AG04450 (cell line): ENCODE measurements around the gene ALPK3. TPM values are rescaled to one million over a fixed set of nuclear protein-coding genes. Genes with fewer than 3 reads are reported as not detected.

Source experiments
- CTCF ChIA-PET: fragments of 300-600, 350-600 bp; formaldehyde crosslinking; extraction: SDS; loops from one replicate; lab custom pipeline; 2022; ENCODE audit warnings: antibody characterized with exemption, inconsistent platforms; lab: Charles Lee
- POLR2A ChIA-PET: fragments of 350-600 bp; formaldehyde crosslinking; extraction: SDS; loops from one replicate; lab custom pipeline; 2021; ENCODE audit warnings: antibody characterized with exemption, inconsistent platforms; lab: Yijun Ruan, JAX
- DNase-seq: peaks from one replicate; pipeline ENCODE4 v3.0.0-alpha.2; 2011; ENCODE audit warnings: low read depth, low spot score
- H3K27ac ChIP-seq: one replicate; pipeline ENCODE4 v1.5.1; 2012; ENCODE audit warnings: low read depth, low read length, control low read depth
- H3K27me3 ChIP-seq: one replicate; pipeline ENCODE4 v1.6.0; 2012; ENCODE audit warnings: low read length; ENCODE audit not compliant: control insufficient read depth, insufficient read depth
- H3K4me3 ChIP-seq: 2 replicates; pipeline ENCODE4 v1.5.1; 2011; ENCODE audit warnings: mild to moderate bottlenecking, low read depth, low read length, control low read depth
- H3K9me3 ChIP-seq: 2 replicates; pipeline ENCODE4 v1.5.1; 2012; ENCODE audit warnings: low read length; ENCODE audit not compliant: control insufficient read depth, insufficient read depth
- CTCF ChIP-seq: IDR thresholded peaks from 2 replicates; pipeline ENCODE4 v1.5.1; 2011; ENCODE audit warnings: low read depth, low read length, control low read depth, inconsistent platforms
- polyA plus RNA-seq: library from polyadenylated mRNA; depleted of rRNA; stranded (reverse); fragments of >200 nt; gene quantifications from 2 replicates; pipeline ENCODE4 v1.2.3, GENCODE V29; 2011

ALPK3 gene
- polyA plus RNA-seq, 1 experiment = 0.04 TPM

- ChIA-PET CTCF (interaction anchor here (2.3 kb wide), 1 partner anchor 10 kb away, joined by 8 read pairs; no protein-coding TSS in a partner anchor), POLR2A (no interaction called here)
- no peak overlapping the region for H3K4me3 ChIP-seq
- TF ChIP-seq CTCF = no peak
- H3K9me3 ChIP-seq = no peaks in the 10 kb centered on the region; the same call in 1 of the 2 replicates
- DNase-seq = no peak
- H3K27ac ChIP-seq = no peak overlapping the region
- H3K27me3 ChIP-seq = peaks cover 28% of the 10 kb centered on the region
Observed at GRCh38 chr15:84887938-84888337, 70.8 kb downstream of the ALPK3 start.

DNA sequence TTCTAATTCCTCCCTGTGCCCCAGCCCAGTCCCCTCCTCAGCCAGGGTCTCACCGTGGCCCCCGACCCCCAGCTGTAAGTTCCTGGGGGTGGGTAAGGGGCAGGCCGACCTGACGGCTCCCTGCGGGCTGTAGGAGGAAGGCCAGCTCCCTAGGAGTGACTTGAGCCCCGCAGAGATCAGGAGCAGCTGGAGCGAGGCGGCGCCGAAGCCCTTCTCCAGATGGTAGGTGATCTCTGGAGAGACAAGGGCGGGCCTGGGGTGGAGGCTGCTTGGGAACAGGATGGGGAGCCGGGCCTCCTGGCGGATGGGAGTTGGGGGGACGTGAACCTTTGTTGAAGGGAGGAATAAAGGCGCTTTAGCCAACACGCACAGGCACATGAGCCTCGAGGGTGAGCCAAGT, 71.5 kb downstream of the ALPK3 start:
- TF ChIP-seq CTCF = no peak
- POLR2A ChIA-PET = no interaction called here
- no peak overlapping the region for H3K27ac ChIP-seq
- CTCF ChIA-PET = no interaction called here
- H3K9me3 ChIP-seq = no peaks in the 10 kb centered on the region; the same call in 1 of the 2 replicates
- no peak overlapping the region for H3K4me3 ChIP-seq
- H3K27me3 ChIP-seq = peaks cover 26% of the 10 kb centered on the region
- DNase-seq = no peak

DNA sequence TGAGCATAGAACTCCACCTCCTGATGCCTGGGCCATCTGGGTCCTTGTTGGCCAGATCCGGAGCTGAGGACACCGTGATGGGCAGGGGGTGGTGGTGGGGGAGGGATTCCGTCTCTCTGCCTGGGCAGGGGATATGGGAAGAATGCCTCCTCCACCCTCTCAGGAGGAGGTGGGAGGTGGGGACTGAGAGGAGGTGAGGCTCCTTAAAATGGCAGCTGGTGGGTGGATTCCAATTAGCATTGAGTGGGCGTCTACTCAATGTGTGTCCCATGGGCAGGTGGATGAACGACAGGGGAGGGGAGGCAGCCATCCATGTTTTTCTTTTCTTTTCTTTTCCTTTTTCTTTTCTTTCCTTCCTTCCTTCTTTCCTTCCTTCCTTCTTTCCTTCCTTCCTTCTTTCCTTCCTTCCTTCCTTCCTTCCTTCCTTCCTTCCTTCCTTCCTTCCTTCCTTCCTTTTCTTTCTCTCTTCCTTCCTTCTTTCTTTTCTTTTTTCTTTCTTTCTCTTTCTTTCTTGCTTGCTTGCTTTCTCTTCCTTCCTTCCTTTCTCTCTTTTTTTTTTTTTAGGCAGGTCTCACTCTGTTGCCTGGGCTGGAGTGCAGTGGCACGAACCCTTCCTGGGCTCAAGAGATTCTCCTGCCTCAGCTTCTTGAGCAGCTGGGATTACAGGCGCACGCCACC, 72.3 kb downstream of the ALPK3 start:
- Histone ChIP-seq H3K27me3 (peaks cover 22% of the 10 kb centered on the region), H3K9me3 (no peaks in the 10 kb centered on the region; the same call in 1 of the 2 replicates), H3K27ac (no peak overlapping the region), H3K4me3 (no peak overlapping the region)
- DNase-seq = no peak
- ChIA-PET POLR2A (no interaction called here), CTCF (no interaction called here)
- TF ChIP-seq CTCF = no peak

- DNase-seq = no peak
- no peaks in the 10 kb centered on the region; the same call in 1 of the 2 replicates for H3K9me3 ChIP-seq
- H3K4me3 ChIP-seq = no peak overlapping the region
- TF ChIP-seq CTCF = no peak
- POLR2A ChIA-PET = no interaction called here
- peaks cover 21% of the 10 kb centered on the region for H3K27me3 ChIP-seq
- CTCF ChIA-PET = no interaction called here
- no peak overlapping the region for H3K27ac ChIP-seq
Observed at GRCh38 chr15:84889991-84890669, 73.0 kb downstream of the ALPK3 start.

GRCh38 chr15:84890670-84891162, 73.6 kb downstream of the ALPK3 start:
- ChIA-PET CTCF (no interaction called here), POLR2A (no interaction called here)
- no peak overlapping the region for H3K4me3 ChIP-seq
- TF ChIP-seq CTCF = no peak
- peaks cover 25% of the 10 kb centered on the region for H3K27me3 ChIP-seq
- no peaks in the 10 kb centered on the region; the same call in 1 of the 2 replicates for H3K9me3 ChIP-seq
- no peak for DNase-seq
- no peak overlapping the region for H3K27ac ChIP-seq
